ENCODE results near the gene BEX1.

Gene BEX1

DNA sequence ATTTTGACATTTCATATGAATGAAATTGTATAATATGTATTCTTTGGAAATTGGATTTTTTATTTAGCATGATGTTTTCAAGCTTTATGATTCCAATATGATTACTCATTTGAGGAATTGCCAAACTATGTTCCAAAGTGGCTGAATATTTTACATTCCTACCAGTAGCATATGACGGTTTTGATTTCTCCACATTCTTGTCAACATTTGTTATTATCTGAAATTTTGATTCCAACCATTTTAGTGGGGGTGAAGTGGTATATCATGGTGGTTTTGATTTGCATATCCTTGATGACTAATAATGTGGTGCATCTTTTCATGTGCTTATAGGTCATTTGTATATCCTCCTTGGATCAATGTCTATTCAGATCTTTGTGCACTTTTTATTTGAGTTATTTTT lies 2.6 kb upstream of the BEX1 start:
- Histone ChIP-seq H3K4me2 (ENCODE audit: insufficient read depth, low read length) (no peak overlapping the region), H3K27me3 (ENCODE audit: insufficient read depth, low read length, poor library complexity) (no peaks in the 10 kb centered on the region), H3K36me3 (ENCODE audit: insufficient read depth, low read length) (no peaks in the 10 kb centered on the region), H3K4me3 (ENCODE audit: low read depth in 1 of 2, low read length in 2 of 2) (no peak overlapping the region), H3K4me1 (ENCODE audit: insufficient read depth, low read length) (no peaks in the 10 kb centered on the region), H3K27ac (ENCODE audit: low read length) (no peak overlapping the region), H3K9me3 (ENCODE audit: insufficient read depth, low read length, severe bottlenecking) (no peaks in the 10 kb centered on the region), H3K79me2 (ENCODE audit: insufficient read depth, low read length) (no peaks in the 10 kb centered on the region), H3K9ac (ENCODE audit: low read depth, low read length) (no peak overlapping the region), H4K20me1 (ENCODE audit: insufficient read depth, low read length) (no peaks in the 10 kb centered on the region), H2AFZ (ENCODE audit: low read depth, low read length) (no peak overlapping the region)
- no peak for ATAC-seq (ENCODE audit: insufficient read depth, low read depth)
- TF ChIP-seq, protein P1, sequence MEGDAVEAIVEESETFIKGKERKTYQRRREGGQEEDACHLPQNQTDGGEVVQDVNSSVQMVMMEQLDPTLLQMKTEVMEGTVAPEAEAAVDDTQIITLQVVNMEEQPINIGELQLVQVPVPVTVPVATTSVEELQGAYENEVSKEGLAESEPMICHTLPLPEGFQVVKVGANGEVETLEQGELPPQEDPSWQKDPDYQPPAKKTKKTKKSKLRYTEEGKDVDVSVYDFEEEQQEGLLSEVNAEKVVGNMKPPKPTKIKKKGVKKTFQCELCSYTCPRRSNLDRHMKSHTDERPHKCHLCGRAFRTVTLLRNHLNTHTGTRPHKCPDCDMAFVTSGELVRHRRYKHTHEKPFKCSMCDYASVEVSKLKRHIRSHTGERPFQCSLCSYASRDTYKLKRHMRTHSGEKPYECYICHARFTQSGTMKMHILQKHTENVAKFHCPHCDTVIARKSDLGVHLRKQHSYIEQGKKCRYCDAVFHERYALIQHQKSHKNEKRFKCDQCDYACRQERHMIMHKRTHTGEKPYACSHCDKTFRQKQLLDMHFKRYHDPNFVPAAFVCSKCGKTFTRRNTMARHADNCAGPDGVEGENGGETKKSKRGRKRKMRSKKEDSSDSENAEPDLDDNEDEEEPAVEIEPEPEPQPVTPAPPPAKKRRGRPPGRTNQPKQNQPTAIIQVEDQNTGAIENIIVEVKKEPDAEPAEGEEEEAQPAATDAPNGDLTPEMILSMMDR (IDR thresholded peaks at IDR 0.05; ENCODE audit: borderline replicate concordance, extremely low read depth, low read length, poor library complexity, severe bottlenecking), result no peak
- no peak for TF ChIP-seq EZH2 (IDR thresholded peaks at IDR 0.05; ENCODE audit: borderline replicate concordance, low read depth, low read length, severe bottlenecking)
- DNase-seq, result no peak

DNA sequence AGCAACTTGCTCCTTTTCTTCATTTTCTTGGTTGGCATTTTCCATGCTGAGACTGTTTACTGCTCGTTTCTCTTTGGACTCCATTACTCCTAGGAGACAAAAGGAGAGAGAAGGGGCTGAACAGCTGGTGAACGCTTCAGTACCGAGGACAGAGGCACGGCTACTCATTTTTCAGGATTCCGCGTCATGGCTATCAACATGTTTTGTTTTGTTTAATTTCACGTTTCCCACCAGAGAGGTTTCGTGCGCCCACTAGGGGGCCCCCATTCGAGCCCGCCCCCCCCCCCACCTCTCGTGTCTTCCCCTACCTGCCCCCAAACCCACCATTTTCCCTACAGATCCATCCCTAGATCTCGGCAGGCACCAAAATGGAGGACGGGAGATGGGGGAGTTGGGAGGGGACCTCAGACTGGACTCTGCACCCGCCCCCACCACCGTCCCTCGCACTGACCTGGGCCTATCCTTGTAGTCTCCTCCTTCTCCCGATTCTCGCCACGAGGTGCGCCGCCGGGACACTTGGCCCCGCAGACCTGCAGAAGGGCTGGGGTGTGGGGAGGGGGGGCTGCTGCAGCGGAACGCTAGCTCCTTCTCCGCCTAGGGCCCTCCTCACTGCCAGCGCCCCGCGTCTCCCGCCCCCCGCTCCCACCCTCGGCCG lies 653 bp downstream of the BEX1 start:
- Histone ChIP-seq H3K4me3 (ENCODE audit: low read depth in 1 of 2, low read length in 2 of 2) (no peak overlapping the region), H3K4me2 (ENCODE audit: insufficient read depth, low read length) (no peak overlapping the region), H3K27ac (ENCODE audit: low read length) (no peak overlapping the region), H3K79me2 (ENCODE audit: insufficient read depth, low read length) (no peaks in the 10 kb centered on the region), H3K9ac (ENCODE audit: low read depth, low read length) (no peak overlapping the region), H3K4me1 (ENCODE audit: insufficient read depth, low read length) (no peaks in the 10 kb centered on the region), H3K9me3 (ENCODE audit: insufficient read depth, low read length, severe bottlenecking) (no peaks in the 10 kb centered on the region), H3K36me3 (ENCODE audit: insufficient read depth, low read length) (no peaks in the 10 kb centered on the region), H3K27me3 (ENCODE audit: insufficient read depth, low read length, poor library complexity) (no peaks in the 10 kb centered on the region), H4K20me1 (ENCODE audit: insufficient read depth, low read length) (no peaks in the 10 kb centered on the region), H2AFZ (ENCODE audit: low read depth, low read length) (no peak overlapping the region)
- ATAC-seq (ENCODE audit: insufficient read depth, low read depth), result no peak
- TF ChIP-seq, protein P1 (IDR thresholded peaks at IDR 0.05; ENCODE audit: borderline replicate concordance, extremely low read depth, low read length, poor library complexity, severe bottlenecking), result no peak
- no peak for TF ChIP-seq EZH2 (IDR thresholded peaks at IDR 0.05; ENCODE audit: borderline replicate concordance, low read depth, low read length, severe bottlenecking)
- no peak for DNase-seq

DNA sequence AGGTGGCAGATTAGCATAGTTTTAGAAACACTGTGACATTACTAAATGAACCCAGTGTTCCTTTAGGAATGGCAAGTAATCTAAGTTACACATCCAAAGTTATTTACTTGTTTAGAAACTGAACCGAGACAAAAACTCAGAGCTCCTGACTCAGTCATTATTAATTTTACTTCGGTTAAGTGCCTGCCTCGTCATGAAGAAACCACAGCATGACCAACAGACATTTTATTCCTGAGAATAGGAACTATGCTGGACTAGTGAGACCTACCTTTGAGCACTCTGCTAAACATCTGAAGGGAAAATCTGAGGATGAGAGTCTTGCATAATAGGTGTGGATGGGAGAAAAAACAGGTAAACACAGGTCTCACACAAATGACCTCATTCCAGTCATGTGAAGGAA lies 2.5 kb downstream of the BEX1 start:
- H3K4me2 ChIP-seq (ENCODE audit: insufficient read depth, low read length), result no peak overlapping the region

More for the DNA sequence above, 2.5 kb downstream of the BEX1 start:
- no peak overlapping the region for H3K4me3 ChIP-seq (ENCODE audit: low read depth in 1 of 2, low read length in 2 of 2)
- H4K20me1 ChIP-seq (ENCODE audit: insufficient read depth, low read length), result no peaks in the 10 kb centered on the region
- H3K4me1 ChIP-seq (ENCODE audit: insufficient read depth, low read length), result no peaks in the 10 kb centered on the region
- H3K27me3 ChIP-seq (ENCODE audit: insufficient read depth, low read length, poor library complexity), result no peaks in the 10 kb centered on the region
- no peak overlapping the region for H3K9ac ChIP-seq (ENCODE audit: low read depth, low read length)
- H3K9me3 ChIP-seq (ENCODE audit: insufficient read depth, low read length, severe bottlenecking), result no peaks in the 10 kb centered on the region
- no peak for ATAC-seq (ENCODE audit: insufficient read depth, low read depth)
- no peak for DNase-seq
- no peaks in the 10 kb centered on the region for H3K36me3 ChIP-seq (ENCODE audit: insufficient read depth, low read length)
- H3K79me2 ChIP-seq (ENCODE audit: insufficient read depth, low read length), result no peaks in the 10 kb centered on the region
- no peak overlapping the region for H3K27ac ChIP-seq (ENCODE audit: low read length)
- TF ChIP-seq EZH2 (IDR thresholded peaks at IDR 0.05; ENCODE audit: borderline replicate concordance, low read depth, low read length, severe bottlenecking), result no peak
- TF ChIP-seq, protein P1 (IDR thresholded peaks at IDR 0.05; ENCODE audit: borderline replicate concordance, extremely low read depth, low read length, poor library complexity, severe bottlenecking), result no peak
- H2AFZ ChIP-seq (ENCODE audit: low read depth, low read length), result no peak overlapping the region
